K562 (cell line): ENCODE measurements around the gene MAPT. TPM values are rescaled to one million over a fixed set of nuclear protein-coding genes. Genes with fewer than 3 reads are reported as not detected.

ENCODE experiments used
- ATF1 ChIP-seq, 2 experiments: fragments of 450-650 bp in 1 of 2; IDR thresholded peaks; 2 replicates each; pipeline ENCODE4 v1.6.1; 2016; ENCODE audit warnings: missing compliant biosample characterization in 1 of 2, missing genetic modification characterization in 1 of 2
- ATF3 ChIP-seq, 2 experiments: fragments of 450-650 bp in 1 of 2; sonication (generic) in 1 of 2; formaldehyde crosslinking in 1 of 2; IDR thresholded peaks in 1 of 2; conservative IDR thresholded peaks in 1 of 2; 2 replicates each; pipeline versions ENCODE4 v1.6.1 to v1.8.1; 2016 to 2023; ENCODE audit warnings: mild to moderate bottlenecking in 2 of 2, moderate library complexity in 2 of 2, inconsistent platforms in 1 of 2, missing genetic modification reagents in 1 of 2
- CEBPG ChIP-seq, 3 experiments: fragments of 200-800 bp in 1 of 3; sonication (Bioruptor generic) in 1 of 3; sonication (generic) in 1 of 3; formaldehyde crosslinking in 1 of 3; IDR thresholded peaks in 2 of 3; conservative IDR thresholded peaks in 1 of 3; 2 replicates each; pipeline versions ENCODE4 v1.6.1 to v1.8.0; 2016 to 2022; ENCODE audit warnings: missing compliant biosample characterization in 2 of 3, missing genetic modification characterization in 2 of 3, mild to moderate bottlenecking in 1 of 3, missing genetic modification reagents in 1 of 3
- EGR1 ChIP-seq: fragments of 450-650 bp; conservative IDR thresholded peaks from 2 replicates; pipeline ENCODE4 v1.6.1; 2017; ENCODE audit warnings: mild to moderate bottlenecking
- HDAC2 ChIP-seq: fragments of 450-650 bp; IDR thresholded peaks from 2 replicates; pipeline ENCODE4 v1.6.1; 2016; ENCODE audit warnings: mild to moderate bottlenecking
- JUND ChIP-seq, 2 experiments: IDR thresholded peaks; 2 replicates in 1 of 2; 3 replicates in 1 of 2; pipeline ENCODE4 v1.6.1; 2011; ENCODE audit warnings: borderline replicate concordance in 2 of 2, low read depth in 2 of 2, low read length in 2 of 2, improper control_type of control experiment in 1 of 2, missing biosample characterization in 1 of 2, missing genetic modification characterization in 1 of 2, missing genetic modification reagents in 1 of 2
- RCOR1 ChIP-seq, 2 experiments: IDR thresholded peaks; 2 replicates each; pipeline ENCODE4 v1.6.1; 2012; ENCODE audit warnings: low read depth in 2 of 2, low read length in 2 of 2, borderline replicate concordance in 1 of 2, improper control_type of control experiment in 1 of 2
- polyA plus RNA-seq, 8 experiments: library from polyadenylated mRNA; depleted of rRNA in 4 of 8; stranded (reverse) in 5 of 8; unstranded in 3 of 8; fragments of >200 nt; fragmentation: Nextera tagmentation in 2 of 8; fragmentation: Illumina TruSeq in 1 of 8; extraction: Ambion mirVana in 2 of 8; extraction: Trizol in 1 of 8; gene quantifications; 2 replicates each; pipeline versions ENCODE4 v1.2.1 to v1.2.3, GENCODE V29; 2011 to 2014; ENCODE audit warnings: inconsistent platforms in 1 of 8, missing spikeins in 1 of 8
- total RNA-seq, 7 experiments: library from RNA; depleted of rRNA in 6 of 7; stranded (reverse); fragments of >200 nt in 6 of 7; fragmentation: Illumina TruSeq in 2 of 7; extraction: Trizol in 2 of 7; gene quantifications; 2 replicates each; pipeline versions ENCODE4 v1.2.1 to v1.2.3, GENCODE V29; 2011 to 2021; ENCODE audit warnings: low replicate concordance in 1 of 7

Gene MAPT
- total and polyA plus RNA-seq, 9 of the 15 experiments (the other 6 are each of a cell fraction or from before 2014, with no cell fraction given), result 0.04 to 1.1 (median 0.36) TPM

GRCh38 chr17:45869676-45870341, 24.5 kb upstream of the MAPT start (continued):
- TF ChIP-seq ATF1 (CRISPR knock-in tag; IDR thresholded peaks at IDR 0.05), result no peak
- peak; percentile 61 for TF ChIP-seq ATF1 (tag; IDR thresholded peaks at IDR 0.05)
- TF ChIP-seq ATF3 (IDR thresholded peaks at IDR 0.05), result peak; percentile 80
- TF ChIP-seq ATF3 (CRISPR knock-in tag; conservative IDR thresholded peaks at IDR 0.05), result no peak
- peak in 1 of 2 experiments; percentile 57; a peak in 1 of 4 replicates for TF ChIP-seq RCOR1 (IDR thresholded peaks at IDR 0.05; ENCODE audit: borderline replicate concordance in 1 of 2, low read depth in 2 of 2, low read length in 2 of 2)
- TF ChIP-seq JUND (IDR thresholded peaks at IDR 0.05; ENCODE audit: borderline replicate concordance, low read depth, low read length), result peak; percentile 77
- TF ChIP-seq JUND (tag; IDR thresholded peaks at IDR 0.05; ENCODE audit: borderline replicate concordance, low read depth, low read length), result peak; percentile 61; the same call in 1 of the 3 replicates
- TF ChIP-seq HDAC2, result no peak
- peak; percentile 95 for TF ChIP-seq EGR1
- no peak for TF ChIP-seq CEBPG (CRISPR knock-in tag; IDR thresholded peaks at IDR 0.05)
- 0 out of 4 replicates have a peak, but pooled peaks of 1 of the 2 experiments have one; percentile 48 for TF ChIP-seq CEBPG (tag; conservative IDR thresholded peaks at IDR 0.05 in 1 of 2, IDR thresholded peaks at IDR 0.05 in 1 of 2)
